SK-N-DZ (cell line): Measurements from ENCODE around the gene LRRC51.
A peak's percentile ranks its signal among the peaks of the same experiment; 100 is the strongest.

Experiments used
- DNase-seq: peaks from one replicate; pipeline ENCODE4 v3.0.0-alpha.2; 2015; ENCODE audit warnings: low spot score

Gene LRRC51

GRCh38 chr11:72069787-72070251, 10.8 kb upstream of the LRRC51 start:
- no peak for DNase-seq

- DNase-seq, result no peak
Measured at GRCh38 chr11:72070491-72070890, 10.2 kb upstream of the LRRC51 start.

DNA sequence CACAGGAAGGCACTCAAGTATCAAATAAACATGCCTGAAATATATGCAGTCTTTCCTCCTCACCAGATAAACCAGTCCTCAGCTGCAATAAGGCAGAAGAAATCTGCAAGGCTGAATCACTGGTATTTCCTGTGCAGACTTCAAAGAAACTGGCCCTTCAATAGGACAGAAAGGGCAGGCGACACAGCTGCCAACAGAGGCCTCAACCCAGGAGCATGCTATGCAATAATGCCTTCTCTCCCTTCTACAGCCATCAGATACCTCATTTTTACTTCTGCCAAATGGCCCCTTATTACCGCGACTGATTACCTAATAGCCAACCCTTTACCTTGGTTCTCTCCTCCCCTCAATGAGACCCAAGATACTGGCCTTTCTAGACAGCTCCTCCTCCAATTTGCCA, 8.3 kb upstream of the LRRC51 start:
- no peak for DNase-seq

DNA sequence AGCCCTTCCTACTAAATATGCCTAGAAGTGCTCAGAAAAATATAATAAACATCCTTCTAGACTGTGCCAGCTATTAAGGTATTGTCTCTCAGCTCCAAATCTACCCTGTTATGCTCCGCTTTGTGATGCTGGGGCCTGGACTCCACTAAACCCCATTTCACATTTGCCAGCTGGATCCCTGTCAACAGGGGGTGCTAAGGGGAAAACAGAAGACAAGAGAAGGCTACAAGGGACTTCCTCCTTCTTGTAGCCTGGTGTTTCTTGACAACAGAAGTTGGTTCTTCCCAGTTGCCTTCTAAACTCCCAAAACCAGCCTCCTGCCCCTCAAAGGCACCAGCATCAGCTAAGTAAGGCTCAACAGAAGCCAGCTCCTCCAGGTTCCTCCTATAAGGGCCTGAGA, 5.5 kb upstream of the LRRC51 start:
- no peak for DNase-seq

- no peak for DNase-seq
Measured at GRCh38 chr11:72075756-72076155, 4.9 kb upstream of the LRRC51 start.

DNA sequence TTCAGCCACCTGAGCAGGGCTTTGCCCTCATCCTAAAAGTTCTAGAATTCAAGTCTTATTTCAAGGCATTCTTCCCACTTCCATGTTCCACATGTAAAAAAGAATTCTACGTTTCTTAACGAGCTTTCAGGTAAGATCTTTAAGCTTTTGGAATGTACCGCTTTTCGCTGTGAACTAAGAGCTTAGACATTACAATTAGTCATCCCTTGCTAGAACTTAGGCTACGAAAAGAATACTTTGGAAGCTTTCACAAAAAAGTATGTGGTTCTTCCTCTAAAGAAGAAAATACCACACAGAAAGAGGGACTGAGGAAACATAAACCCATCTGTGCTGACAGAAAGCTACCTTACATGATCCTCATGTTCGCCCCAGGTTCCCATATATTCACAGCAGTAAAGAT, 2.2 kb upstream of the LRRC51 start:
- DNase-seq, result no peak

- no peak for DNase-seq
Measured at GRCh38 chr11:72079819-72080325, 778 bp upstream of the LRRC51 start.

DNA sequence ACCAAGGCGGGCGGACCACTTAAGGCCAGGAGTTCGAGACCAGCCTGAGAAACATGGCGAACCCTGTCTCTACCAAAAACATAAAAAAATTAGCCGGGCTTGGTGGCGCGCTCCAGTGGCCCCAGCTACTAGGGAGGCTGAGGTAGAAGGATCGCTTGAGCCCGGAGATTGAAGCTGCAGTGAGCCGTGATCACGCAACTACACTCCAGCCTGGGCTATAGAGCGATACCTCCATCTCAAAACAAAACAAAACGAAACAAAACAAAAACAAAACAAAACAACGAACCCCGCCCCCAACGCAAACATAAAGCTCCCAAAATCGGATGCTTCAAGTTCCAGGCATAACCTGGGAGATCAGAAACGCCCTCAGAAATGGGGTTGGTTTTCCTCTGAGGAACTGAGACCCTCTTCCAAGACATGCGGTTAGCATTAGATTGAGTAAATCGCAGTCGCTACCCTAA, 564 bp downstream of the LRRC51 start:
- no peak for DNase-seq

DNA sequence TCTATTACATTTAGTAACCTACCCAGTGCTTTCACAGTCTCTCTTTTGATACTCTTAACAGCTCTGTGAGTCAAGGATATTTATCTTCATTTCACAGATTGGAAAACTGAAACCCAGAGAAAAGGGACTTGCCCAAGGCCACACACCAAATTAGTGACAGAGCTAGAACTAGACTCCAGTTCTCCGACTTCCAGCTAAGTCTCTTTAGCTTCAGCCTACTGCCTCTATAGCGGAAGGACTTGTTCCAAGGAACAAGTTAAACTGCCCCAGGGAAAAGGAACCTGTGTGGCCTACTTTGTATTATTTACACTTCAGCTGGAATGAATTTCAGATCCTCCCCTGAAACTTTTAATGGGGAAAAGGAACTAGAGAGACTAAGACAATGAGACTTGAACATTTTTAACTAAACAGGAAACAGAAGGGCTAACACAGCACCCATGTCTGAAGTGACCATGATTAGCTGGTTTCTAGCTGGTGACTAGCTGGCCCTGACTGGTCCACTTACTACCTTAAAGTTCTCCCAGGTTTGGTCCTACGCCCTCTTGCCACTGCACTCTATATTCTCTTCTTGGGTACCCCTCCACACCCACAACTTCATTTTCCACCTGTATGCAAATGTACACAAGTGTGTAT, 1.3 kb downstream of the LRRC51 start:
- DNase-seq, result no peak

- DNase-seq, result no peak
Measured at GRCh38 chr11:72083414-72083813, 2.8 kb downstream of the LRRC51 start.

- DNase-seq, result no peak
Measured at GRCh38 chr11:72084076-72084475, 3.4 kb downstream of the LRRC51 start.

GRCh38 chr11:72084965-72085364, 4.3 kb downstream of the LRRC51 start:
- peak; percentile 77 for DNase-seq

DNA sequence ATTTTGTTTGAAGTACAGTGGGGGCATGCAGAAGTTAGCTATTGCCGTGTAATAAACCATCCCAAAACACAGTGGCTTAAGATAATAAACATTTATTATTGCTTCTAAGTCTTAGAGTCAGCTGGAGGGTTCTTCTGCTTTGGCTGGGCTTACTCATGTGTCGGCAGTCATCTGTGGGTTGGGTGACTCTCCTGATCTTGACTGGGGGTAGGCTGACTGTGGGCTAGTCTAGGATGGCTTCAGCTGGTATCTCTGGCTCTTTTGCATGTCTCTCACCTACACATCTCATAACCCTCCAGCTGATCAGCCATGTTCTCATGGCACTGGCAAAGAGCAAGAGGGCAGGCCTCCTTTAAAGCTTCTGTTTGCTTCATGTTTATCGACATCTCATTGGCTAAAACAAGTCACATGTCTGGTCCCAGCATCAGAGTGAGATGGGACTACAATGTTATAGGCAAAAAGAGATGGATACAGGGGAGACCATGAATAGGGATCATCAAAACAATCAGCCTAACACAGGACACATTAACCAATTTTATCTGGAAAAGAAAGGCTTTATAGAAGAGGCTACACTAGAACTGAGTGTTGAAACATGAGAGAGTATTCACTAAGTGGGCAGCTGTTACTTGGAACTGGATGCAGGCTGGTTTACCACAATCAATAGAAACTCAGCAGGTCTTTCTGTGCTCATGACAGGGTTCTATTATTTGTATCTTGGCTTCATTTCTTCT, 5.1 kb downstream of the LRRC51 start:
- DNase-seq, result peak; percentile 52

DNA sequence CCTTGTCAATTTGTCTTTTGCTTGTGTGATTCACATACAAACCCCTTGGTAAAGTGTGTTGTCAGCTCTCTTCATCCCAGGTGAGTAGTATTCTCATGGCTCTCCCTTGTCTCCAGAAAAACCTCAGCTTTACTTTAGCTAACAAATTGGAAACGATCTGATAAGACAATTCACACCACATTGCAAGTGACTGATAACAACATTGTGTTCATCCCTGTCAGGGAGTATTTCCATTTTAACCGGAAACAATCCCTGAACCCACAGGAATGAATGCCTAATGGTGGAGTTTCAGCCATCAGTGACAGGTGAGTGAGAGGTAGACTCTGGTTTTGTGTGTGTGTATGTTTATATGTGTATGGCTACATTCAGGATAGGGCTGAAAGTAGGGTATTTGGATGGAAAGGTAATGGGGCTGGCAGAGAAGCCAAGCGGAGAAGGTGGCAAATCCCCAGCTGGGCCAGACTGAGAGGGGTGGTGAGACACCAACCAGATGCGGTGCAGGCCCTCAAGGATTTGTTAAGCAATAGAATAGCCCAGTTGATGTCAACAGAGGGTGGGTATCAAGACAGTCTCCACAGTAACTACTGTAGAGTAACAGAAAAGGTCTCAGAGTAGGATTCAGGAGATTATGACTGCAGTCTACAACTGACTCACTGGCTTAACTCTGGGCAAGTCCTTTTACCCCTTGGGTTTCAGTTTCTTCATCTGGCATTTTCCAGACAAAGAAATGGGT, 7.6 kb downstream of the LRRC51 start:
- DNase-seq, result no peak

- DNase-seq, result peak; percentile 63
Measured at GRCh38 chr11:72091292-72091691, 10.6 kb downstream of the LRRC51 start.

- no peak for DNase-seq
Measured at GRCh38 chr11:72098741-72099140, 18.1 kb downstream of the LRRC51 start.

GRCh38 chr11:72100009-72100408, 19.4 kb downstream of the LRRC51 start:
- DNase-seq, result no peak

GRCh38 chr11:72100462-72100861, 19.8 kb downstream of the LRRC51 start:
- no peak for DNase-seq

GRCh38 chr11:72102162-72102561, 21.5 kb downstream of the LRRC51 start:
- DNase-seq, result no peak

DNA sequence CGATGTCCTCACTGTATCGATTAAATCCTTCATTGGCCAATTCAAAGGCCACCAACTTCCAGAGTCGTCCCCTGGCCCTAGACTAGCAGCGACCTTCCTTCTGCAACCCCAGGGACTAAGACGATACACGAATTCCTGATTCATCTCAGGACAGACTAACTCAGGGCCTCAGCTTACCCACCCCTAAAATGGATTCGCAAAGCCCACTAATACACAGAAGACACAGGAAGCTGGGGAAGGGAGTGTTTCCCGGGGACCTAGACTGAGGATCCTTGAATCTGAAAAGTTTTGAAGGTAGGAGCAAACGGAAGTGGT, 21.9 kb downstream of the LRRC51 start:
- no peak for DNase-seq

- DNase-seq, result peak; percentile 100
Measured at GRCh38 chr11:72102946-72103753, 22.5 kb downstream of the LRRC51 start, which contains the start of gene LAMTOR1. TSS of gene LAMTOR1 (minus strand) at chr11:72103297. CDS start at chr11:72103224, 73 bp downstream.
